Osteocyte (in vitro differentiated cells): ENCODE results near the gene PIGT. TPM values are rescaled to one million over a fixed set of nuclear protein-coding genes. Genes with fewer than 3 reads are reported as not detected.

Experiments
- DNase-seq: peaks from one replicate; pipeline ENCODE4 v3.0.0; 2021; ENCODE audit warnings: mixed read lengths; ENCODE audit not compliant: unreplicated experiment; ENCODE audit errors: extremely low spot score
- H3K27ac Mint-ChIP-seq: one replicate; pipeline ENCODE4 v1.8.0; 2021; ENCODE audit warnings: mild to moderate bottlenecking, mixed read lengths; ENCODE audit not compliant: unreplicated experiment
- H3K27me3 Mint-ChIP-seq: one replicate; pipeline ENCODE4 v1.8.0; 2021; ENCODE audit warnings: mixed read lengths; ENCODE audit not compliant: unreplicated experiment
- H3K36me3 Mint-ChIP-seq: one replicate; pipeline ENCODE4 v1.8.0; 2021; ENCODE audit warnings: mixed read lengths; ENCODE audit not compliant: unreplicated experiment
- H3K4me1 Mint-ChIP-seq: one replicate; pipeline ENCODE4 v1.8.0; 2021; ENCODE audit warnings: mixed read lengths; ENCODE audit not compliant: unreplicated experiment
- H3K4me3 Mint-ChIP-seq: one replicate; pipeline ENCODE4 v1.8.0; 2021; ENCODE audit warnings: mild to moderate bottlenecking, moderate library complexity, mixed read lengths; ENCODE audit not compliant: unreplicated experiment
- H3K9me3 Mint-ChIP-seq: one replicate; pipeline ENCODE4 v1.8.0; 2021; ENCODE audit warnings: mixed read lengths; ENCODE audit not compliant: unreplicated experiment
- total RNA-seq: library from RNA; stranded (reverse); gene quantifications from 2 replicates; pipeline ENCODE4 v1.2.1, GENCODE V29; 2021
- TF ChIP-seq, protein P1 (sequence below): fragments of 200-600 bp; sonication (generic); IDR thresholded peaks from 2 replicates; pipeline ENCODE4 v1.5.0; 2021; ENCODE audit warnings: antibody characterized with exemption, mild to moderate bottlenecking, moderate library complexity

PIGT gene
- total RNA-seq, 1 donor from 2014 or later = 140 TPM

GRCh38 chr20:45416917-45417316, 976 bp downstream of the PIGT start:
- peaks cover 24% of the 10 kb centered on the region for H3K4me1 Mint-ChIP-seq
- H3K27me3 Mint-ChIP-seq = peaks cover 2% of the 10 kb centered on the region
- DNase-seq = no peak
- H3K9me3 Mint-ChIP-seq = no peaks in the 10 kb centered on the region
- peak overlapping the region; percentile 92 for H3K4me3 Mint-ChIP-seq
- H3K27ac Mint-ChIP-seq = no peak overlapping the region
- peaks cover 16% of the 10 kb centered on the region for H3K36me3 Mint-ChIP-seq
- TF ChIP-seq, protein P1, sequence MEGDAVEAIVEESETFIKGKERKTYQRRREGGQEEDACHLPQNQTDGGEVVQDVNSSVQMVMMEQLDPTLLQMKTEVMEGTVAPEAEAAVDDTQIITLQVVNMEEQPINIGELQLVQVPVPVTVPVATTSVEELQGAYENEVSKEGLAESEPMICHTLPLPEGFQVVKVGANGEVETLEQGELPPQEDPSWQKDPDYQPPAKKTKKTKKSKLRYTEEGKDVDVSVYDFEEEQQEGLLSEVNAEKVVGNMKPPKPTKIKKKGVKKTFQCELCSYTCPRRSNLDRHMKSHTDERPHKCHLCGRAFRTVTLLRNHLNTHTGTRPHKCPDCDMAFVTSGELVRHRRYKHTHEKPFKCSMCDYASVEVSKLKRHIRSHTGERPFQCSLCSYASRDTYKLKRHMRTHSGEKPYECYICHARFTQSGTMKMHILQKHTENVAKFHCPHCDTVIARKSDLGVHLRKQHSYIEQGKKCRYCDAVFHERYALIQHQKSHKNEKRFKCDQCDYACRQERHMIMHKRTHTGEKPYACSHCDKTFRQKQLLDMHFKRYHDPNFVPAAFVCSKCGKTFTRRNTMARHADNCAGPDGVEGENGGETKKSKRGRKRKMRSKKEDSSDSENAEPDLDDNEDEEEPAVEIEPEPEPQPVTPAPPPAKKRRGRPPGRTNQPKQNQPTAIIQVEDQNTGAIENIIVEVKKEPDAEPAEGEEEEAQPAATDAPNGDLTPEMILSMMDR = no peak

DNA sequence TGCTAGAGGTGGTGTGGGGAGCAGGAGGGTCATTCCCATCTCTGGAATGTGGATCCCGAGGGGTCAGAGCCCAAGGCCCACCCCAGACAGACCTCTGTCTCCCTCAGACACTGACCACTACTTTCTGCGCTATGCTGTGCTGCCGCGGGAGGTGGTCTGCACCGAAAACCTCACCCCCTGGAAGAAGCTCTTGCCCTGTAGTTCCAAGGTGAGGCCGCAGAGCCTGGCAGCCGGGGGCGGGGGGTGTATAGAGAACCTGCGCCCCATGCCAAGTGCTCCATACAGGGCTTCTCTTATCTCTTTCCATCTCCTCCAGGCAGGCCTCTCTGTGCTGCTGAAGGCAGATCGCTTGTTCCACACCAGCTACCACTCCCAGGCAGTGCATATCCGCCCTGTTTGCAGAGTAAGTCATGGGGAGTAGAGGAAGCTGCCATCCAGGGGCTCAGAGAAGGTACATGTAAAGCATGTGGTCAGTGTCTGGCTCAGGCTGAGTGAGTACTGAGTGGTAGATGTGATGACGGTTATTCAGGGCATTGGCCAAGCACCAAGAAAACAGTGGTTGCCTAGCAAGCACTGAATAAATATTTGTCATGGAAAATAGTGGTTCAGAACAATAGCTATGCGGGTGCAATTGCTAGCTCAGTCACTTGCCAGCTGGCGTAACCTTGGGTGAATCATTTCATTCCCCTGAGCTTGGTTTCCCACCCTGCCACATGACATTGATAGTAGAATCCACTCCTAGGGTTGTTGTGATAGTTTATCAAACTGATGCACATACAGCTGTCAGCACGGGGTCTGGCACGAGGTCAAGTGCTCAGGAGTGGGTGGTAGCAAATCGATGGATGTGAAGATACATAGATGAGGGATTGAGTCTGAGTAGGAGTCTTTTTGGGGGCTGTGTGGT, 3.5 kb downstream of the PIGT start:
- H3K4me3 Mint-ChIP-seq = no peak overlapping the region
- H3K36me3 Mint-ChIP-seq = peaks cover 25% of the 10 kb centered on the region
- H3K9me3 Mint-ChIP-seq = no peaks in the 10 kb centered on the region
- DNase-seq = peak; percentile 75
- H3K27me3 Mint-ChIP-seq = no peaks in the 10 kb centered on the region
- peak overlapping the region; percentile 76 for H3K27ac Mint-ChIP-seq
- TF ChIP-seq, protein P1 = no peak
- peaks cover 24% of the 10 kb centered on the region for H3K4me1 Mint-ChIP-seq

DNA sequence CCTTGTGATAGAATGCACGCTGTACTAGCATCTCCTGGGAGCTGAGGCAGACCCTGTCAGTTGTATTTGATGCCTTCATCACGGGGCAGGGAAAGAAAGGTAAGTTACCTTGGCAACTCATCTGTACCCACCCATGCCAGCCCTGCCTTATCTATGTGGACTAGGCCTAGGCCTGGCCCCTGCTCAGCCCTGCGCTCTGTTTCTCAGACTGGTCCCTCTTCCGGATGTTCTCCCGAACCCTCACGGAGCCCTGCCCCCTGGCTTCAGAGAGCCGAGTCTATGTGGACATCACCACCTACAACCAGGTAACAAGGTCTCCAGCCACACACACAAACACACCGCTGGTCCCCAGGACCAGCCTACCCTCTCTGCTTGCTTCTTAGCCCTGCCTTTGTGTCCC, 4.2 kb downstream of the PIGT start:
- Mint-ChIP-seq H3K4me1 (peaks cover 24% of the 10 kb centered on the region), H3K4me3 (no peak overlapping the region), H3K27ac (no peak overlapping the region), H3K36me3 (peaks cover 29% of the 10 kb centered on the region), H3K9me3 (no peaks in the 10 kb centered on the region), H3K27me3 (no peaks in the 10 kb centered on the region)
- peak; percentile 70 for DNase-seq
- TF ChIP-seq, protein P1 = no peak

GRCh38 chr20:45423700-45424099, 7.8 kb downstream of the PIGT start:
- H3K4me1 Mint-ChIP-seq = peaks cover 14% of the 10 kb centered on the region
- H3K27ac Mint-ChIP-seq = no peak overlapping the region
- no peaks in the 10 kb centered on the region for H3K9me3 Mint-ChIP-seq
- no peak for DNase-seq
- TF ChIP-seq, protein P1 = no peak
- peaks cover 33% of the 10 kb centered on the region for H3K36me3 Mint-ChIP-seq
- no peak overlapping the region for H3K4me3 Mint-ChIP-seq
- no peaks in the 10 kb centered on the region for H3K27me3 Mint-ChIP-seq

DNA sequence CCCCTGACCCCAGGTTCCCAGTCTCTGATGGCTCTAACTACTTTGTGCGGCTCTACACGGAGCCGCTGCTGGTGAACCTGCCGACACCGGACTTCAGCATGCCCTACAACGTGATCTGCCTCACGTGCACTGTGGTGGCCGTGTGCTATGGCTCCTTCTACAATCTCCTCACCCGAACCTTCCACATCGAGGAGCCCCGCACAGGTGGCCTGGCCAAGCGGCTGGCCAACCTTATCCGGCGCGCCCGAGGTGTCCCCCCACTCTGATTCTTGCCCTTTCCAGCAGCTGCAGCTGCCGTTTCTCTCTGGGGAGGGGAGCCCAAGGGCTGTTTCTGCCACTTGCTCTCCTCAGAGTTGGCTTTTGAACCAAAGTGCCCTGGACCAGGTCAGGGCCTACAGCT, 9.6 kb downstream of the PIGT start:
- DNase-seq = no peak
- Mint-ChIP-seq H3K9me3 (no peaks in the 10 kb centered on the region), H3K4me1 (peaks cover 22% of the 10 kb centered on the region), H3K27ac (no peak overlapping the region), H3K27me3 (no peaks in the 10 kb centered on the region), H3K4me3 (no peak overlapping the region), H3K36me3 (peaks cover 28% of the 10 kb centered on the region)
- TF ChIP-seq, protein P1 = no peak
